ENCODE data around the gene STXBP5. TPM values are rescaled to one million over a fixed set of nuclear protein-coding genes. Genes with fewer than 3 reads are reported as not detected.

STXBP5 gene
- total RNA-seq = 46.7 and 59.5 TPM in 2 replicates

GRCh38 chr6:147204060-147204785 lies at the start of gene STXBP5:
Gene STXBP5 (plus strand): TSS chr6:147204417. CDS start chr6:147204533, 116 bp downstream.

